HG02588 (cell line): ENCODE results near the gene GNB1L.

ENCODE experiments used
- ATAC-seq: cut with Tn5 transposase; IDR thresholded peaks from one replicate; pipeline ENCODE4 v1.9.1; 2021; ENCODE audit warnings: mild to moderate bottlenecking, moderate library complexity; ENCODE audit not compliant: unreplicated experiment

GNB1L gene

GRCh38 chr22:19826619-19826950 is 28.1 kb downstream of the GNB1L start:
- no peak for ATAC-seq

GRCh38 chr22:19825904-19826618 is 28.6 kb downstream of the GNB1L start:
- no peak for ATAC-seq

- ATAC-seq = no peak
These were observed 29.7 kb downstream of the GNB1L start for GRCh38 chr22:19824926-19825339.

- ATAC-seq = no peak
These were observed 30.3 kb downstream of the GNB1L start for GRCh38 chr22:19824212-19824925.

- ATAC-seq = no peak
These were observed 30.8 kb downstream of the GNB1L start for GRCh38 chr22:19823902-19824211.

- no peak for ATAC-seq
These were observed 31.3 kb downstream of the GNB1L start for GRCh38 chr22:19823191-19823901.

- ATAC-seq = no peak
These were observed 32.2 kb downstream of the GNB1L start for GRCh38 chr22:19822301-19823117.

GRCh38 chr22:19821523-19822300 is 33.0 kb downstream of the GNB1L start:
- ATAC-seq = no peak

GRCh38 chr22:19820880-19821522 is 33.7 kb downstream of the GNB1L start:
- ATAC-seq = no peak

- no peak for ATAC-seq
These were observed 34.5 kb downstream of the GNB1L start for GRCh38 chr22:19819911-19820879.

GRCh38 chr22:19819208-19819910 is 35.3 kb downstream of the GNB1L start:
- ATAC-seq = no peak

- no peak for ATAC-seq
These were observed 36.1 kb downstream of the GNB1L start for GRCh38 chr22:19818324-19819207.

- no peak for ATAC-seq
These were observed 38.1 kb downstream of the GNB1L start for GRCh38 chr22:19816372-19817119.

GRCh38 chr22:19815823-19816290 is 38.8 kb downstream of the GNB1L start:
- ATAC-seq = no peak

GRCh38 chr22:19815093-19815822 is 39.4 kb downstream of the GNB1L start:
- no peak for ATAC-seq

- no peak for ATAC-seq
These were observed 40.2 kb downstream of the GNB1L start for GRCh38 chr22:19814428-19814827.
